Ureter (tissue), 1 donor: ENCODE data around the gene LIPK. TPM values are rescaled to one million over a fixed set of nuclear protein-coding genes. Genes with fewer than 3 reads are reported as not detected.

Experiments
- DNase-seq: peaks from one replicate; pipeline ENCODE4 v3.0.0-alpha.2; 2020; ENCODE audit warnings: low spot score
- total RNA-seq: library from RNA; stranded (reverse); gene quantifications from one replicate; pipeline ENCODE4 v1.2.4, GENCODE V29; 2023
- donor health status: DM: yes; HTN: yes; CAD: no.

Gene LIPK
- total RNA-seq, 1 donor from 2014 or later: not detected

DNA sequence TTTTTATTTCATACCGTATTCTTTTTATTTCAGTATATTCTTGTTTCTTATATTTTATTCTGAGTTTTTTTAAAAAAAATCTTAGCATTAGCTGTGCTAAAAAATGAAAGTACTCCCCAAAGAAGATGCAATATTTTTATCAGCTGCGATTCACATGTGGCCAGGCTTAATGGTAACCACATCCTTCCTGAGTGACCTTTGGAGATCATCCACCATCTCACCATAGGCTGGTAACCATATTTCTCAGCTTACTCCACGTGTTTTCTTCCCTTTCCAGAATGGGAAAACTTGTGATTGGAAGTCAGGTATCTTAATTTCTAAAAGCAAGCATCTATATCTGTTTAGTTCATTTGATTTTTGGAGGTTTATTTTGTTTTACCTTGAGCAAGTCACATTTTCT, 77.7 kb downstream of the LIPK start:
- no peak for DNase-seq

DNA sequence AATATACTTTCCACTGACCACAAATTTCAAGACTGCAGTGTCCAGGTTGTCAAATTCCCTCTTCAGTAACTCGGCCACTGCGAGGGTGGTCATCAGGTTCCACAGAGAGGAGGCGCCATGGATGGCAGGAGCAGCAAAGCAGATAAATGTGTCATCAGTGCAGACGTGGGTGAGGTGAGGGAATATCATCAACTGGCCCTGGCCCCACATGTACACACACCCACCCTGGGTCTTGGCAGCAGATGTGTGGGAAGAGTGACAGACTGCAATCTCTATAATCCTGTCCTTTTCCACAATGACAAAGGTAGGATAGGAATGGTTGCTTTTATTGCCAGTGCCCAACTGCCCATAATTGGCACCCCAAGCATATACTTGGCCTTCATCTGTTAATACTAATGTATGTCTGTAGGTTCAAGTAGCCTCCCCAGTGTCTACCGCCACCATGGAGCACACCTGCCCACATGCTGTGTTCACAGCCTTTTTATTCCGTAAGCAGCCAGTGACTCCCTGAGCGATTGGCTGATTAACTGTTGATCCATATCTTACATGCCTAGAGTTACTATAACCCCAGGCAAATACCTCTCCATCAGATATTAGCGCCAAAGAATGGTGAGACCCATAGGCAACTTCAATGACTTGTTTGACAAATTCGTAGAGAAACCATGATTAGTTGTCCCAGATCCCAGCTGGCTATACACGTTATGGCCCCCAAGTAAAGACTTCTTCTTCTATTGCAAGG, 80.2 kb downstream of the LIPK start:
- DNase-seq: no peak

DNA sequence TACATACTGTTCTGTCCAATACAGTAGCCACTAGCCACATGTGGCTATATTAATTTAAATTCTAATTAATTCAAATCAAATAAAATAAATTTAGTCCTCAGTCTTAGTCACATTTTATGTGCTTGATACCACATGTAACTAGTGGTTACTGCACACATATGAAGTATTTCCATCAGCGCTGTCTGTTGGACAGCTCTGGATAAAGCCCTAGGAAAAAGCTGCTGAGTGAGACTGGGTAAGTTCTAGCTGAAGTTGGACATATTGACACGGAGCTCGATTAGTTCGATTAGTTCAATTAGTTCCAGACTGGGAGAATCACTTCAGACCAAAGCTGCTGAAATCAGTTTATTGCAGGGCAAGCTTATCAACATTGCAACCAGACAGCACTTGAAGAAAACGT, 81.4 kb downstream of the LIPK start:
- DNase-seq: no peak

DNA sequence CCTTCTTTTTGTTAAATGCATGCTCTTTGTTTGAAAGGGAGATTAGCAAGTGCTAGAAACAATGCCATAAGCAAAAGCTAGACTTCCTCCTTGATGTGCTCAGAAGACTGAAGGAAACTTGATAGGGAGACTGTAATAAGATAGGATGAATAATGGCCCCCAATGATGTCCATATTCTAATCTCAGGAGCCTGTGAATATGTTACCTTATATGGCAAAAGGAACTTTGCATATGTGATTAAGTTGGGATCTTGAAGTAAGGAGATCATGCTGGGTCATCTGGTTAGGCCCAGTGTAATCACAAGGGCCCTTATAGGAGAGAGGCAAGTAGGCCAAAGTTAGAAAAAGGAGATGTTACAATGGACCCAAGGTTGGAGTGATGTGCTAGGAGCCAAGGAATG, 82.9 kb downstream of the LIPK start:
- no peak for DNase-seq

DNA sequence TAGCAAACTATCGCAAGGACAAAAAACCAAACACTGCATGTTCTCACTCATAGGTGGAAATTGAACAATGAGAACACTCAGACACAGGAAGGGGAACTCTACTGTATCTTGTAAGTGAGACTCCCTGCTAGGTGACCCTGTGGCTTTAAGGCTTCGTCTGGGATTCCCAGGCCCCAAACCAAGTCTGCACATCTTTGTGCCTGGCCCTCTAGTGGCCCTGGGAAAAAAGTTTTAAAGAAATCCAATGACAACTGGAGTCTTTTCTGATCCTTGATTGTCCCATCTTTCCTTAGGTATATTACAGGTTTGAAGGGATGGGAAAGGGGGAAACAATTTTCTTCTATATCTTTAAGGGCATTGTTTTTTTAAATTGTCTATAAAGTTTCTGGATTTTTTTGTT, 85.9 kb downstream of the LIPK start:
- no peak for DNase-seq

DNA sequence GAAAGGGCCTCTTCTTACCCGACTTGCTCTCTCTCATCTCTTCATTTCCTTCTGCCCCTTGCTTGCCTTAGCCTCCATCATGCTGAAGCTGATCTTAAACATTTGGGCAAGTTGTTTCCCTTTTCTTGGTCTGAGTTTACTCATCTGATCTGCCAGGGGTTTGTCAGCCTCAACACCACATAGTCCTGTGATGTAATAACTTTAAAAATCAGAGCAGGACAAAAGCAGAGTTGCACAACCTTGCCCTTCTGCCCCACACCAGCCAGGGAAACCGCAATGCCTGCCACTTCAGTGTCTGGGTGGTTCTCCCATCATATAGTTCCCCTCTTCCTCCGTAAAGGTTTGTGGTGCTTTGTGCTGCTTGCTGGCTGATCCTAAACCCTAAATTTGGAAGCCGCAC, 86.6 kb downstream of the LIPK start:
- no peak for DNase-seq

DNA sequence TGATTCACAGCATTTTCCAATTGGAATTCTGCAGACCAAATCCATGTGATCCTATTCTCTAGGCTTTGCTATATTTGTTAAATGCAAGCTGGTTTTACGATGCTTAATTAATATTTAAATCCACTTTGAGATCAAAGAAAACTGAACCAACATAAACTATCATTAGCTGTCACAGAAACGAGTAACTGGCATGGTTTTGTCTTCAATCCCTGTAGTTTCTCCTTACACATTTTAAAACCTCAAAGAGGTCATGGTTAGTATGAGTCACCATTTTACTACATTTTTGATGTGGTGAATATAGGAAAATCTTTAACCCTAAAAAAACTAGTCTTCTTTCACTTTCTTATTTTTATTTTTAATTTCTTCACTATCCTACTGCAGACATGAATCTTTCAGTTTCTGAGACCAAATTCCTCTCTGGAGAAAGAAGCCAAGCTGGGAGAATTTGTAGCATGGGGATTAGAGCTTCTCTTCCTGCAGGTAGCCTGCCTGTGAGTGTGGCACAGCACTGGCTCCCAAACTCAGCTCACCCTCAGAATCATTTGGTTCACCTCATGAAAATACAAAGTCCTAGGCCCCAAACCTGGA, 87.8 kb downstream of the LIPK start:
- no peak for DNase-seq

DNA sequence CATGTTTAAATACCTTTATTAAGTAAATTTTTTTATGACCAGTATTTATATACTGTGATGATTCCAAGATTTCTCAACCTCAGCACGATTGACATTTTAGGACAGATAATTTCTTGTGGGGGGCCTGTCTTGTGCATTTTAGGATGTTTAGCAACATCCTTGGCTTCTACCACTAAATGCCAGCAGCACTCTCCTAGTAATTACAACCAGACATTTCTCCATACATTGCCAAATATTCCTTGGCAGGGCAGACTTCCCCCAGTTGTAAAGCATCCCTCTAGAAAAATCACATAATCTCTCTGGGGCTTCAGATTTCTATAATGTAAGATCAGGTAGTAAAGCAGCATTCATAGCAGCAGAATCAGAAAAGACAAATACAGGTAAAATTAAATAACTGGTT, 88.7 kb downstream of the LIPK start:
- DNase-seq: no peak

DNA sequence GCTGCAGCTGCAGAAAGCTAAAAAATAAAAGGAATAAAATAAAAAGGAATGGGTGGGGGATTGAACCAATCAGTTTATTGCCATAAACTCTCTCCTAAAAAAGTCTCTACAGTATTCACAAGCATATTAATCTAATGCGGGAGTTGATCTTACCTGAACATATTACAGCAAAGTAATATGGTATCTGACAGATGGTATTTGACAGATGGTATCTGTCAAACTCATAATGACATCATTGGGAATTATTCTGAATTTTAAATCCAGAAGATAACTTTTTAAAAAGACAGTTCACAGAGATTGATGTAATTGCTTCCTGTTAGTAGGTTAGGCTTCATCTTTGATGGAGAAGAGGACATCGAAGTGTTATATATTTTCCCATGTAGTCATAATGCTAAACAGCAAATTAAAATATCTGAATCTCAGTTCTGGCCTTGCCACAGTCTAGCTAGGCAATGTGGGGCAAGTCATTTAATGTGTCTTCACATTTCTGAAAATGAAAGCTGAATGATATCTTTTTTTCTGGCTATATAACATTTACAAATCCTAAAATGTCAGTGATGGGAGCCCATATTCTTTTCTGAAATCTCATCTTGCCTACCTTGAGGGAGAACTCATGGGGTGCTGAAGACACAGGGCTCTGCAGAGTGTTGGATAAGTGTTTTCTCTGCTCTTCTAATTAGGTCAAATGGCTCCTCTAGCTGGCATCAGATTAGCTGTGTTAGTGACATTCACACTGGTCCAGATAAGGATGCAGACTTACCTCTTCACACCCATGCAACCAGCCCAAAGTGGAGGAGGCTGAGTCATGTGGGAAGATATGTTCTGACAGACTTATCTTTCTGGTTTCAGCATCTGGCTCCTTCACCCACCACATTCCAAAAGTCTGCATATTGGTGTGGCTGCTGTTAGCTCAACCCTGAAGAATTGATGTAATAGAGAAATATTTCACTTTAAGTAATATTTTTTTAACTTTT, 94.4 kb downstream of the LIPK start:
- no peak for DNase-seq

Other genes with a start within 250 kb of the LIPK start
- gene RNLS, start 122.9 kb upstream of the LIPK start, total RNA-seq: 20.8 TPM
- 0.39 TPM for gene LIPJ, start 119.5 kb upstream of the LIPK start, total RNA-seq
- not detected for gene LIPF, start 41.8 kb upstream of the LIPK start, total RNA-seq
- not detected for gene LIPN, start 53.8 kb downstream of the LIPK start, total RNA-seq
- not detected for gene LIPM, start 96.5 kb downstream of the LIPK start, total RNA-seq
- gene ANKRD22, start 145.6 kb downstream of the LIPK start, total RNA-seq: 14.7 TPM
- gene STAMBPL1, start 174.0 kb downstream of the LIPK start, total RNA-seq: 13.2 TPM
- gene ACTA2, start 246.5 kb downstream of the LIPK start, total RNA-seq: 1,405 TPM